GM19455 (cell line): ENCODE data around the gene EEPD1.
"Not testable (repeated sequence)": the region's sequence is repeated elsewhere in the genome, so short reads cannot be mapped to it uniquely, and the experiment has no call there.

ENCODE experiments used
- ATAC-seq: cut with Tn5 transposase; IDR thresholded peaks from one replicate; pipeline ENCODE4 v1.9.1; 2021; ENCODE audit not compliant: unreplicated experiment

Gene EEPD1

DNA sequence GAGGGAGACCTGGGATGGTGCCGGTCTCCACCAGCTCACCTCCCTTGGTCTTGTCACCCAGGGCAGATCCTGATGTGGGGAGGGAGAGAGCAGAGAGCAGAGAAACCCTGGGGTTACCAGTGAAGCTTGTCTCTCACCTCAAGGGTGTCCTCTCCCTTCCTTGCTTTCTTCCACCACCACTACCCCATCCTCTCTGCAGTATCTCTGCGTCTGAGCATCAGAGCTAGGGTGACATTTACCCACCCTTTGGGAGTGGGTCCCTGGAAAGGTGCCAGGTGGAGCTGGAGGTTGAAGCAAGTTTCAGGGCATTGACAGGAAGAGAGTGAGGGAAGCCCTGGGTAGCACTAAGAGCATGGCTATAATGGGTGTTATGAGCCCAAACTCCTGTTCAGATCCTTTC is 161.4 kb downstream of the EEPD1 start:
- ATAC-seq, result no peak

DNA sequence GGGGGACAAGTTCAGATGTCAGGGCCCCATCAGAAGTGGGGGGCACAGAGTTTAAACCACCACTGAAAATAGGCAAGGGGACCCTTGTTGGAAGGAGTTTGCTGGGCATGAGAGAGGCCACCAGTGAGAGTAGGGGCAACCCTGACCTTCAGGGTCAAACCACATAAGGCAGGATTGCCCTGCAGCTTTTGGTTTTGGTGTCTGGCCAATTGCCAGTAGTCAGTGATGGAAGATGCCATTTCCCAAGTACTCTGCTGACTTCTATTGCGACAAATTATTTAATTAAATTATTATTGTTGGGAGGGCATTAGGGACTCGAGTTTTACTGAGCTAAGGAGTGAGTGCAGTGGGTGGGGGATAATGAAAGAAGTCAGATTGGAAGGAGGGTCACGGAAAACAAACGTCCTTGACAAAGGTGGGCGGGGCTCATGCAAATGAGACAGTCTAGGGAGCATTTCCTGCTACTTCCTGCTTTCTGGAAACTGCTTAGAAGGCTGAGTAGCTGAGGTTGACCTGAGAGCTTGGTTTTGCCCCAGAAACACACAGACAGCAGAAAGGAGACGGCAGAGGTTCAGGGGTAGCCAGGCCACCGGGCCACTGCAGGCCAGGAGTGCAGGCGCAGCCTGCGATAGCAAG is 162.4 kb downstream of the EEPD1 start:
- no peak for ATAC-seq

DNA sequence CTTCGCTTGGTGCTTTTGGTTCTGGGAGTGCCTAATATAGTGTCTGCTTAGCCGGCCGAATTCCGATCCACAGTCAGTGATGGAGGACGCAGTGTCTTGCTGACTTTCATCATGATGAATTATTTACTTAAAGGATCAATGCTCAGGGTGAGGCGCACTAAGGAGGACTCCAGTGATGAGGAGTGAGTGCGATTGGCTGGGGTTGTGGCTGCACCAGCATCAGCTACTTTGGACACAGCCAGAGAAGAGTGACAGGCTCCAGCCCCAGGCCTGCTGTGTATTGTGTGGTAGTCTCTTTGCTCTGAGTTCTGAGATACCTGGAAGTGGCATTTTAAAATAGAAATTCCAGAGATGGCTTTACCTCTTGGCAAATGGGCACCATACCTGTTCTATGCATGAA is 163.3 kb downstream of the EEPD1 start:
- no peak for ATAC-seq

DNA sequence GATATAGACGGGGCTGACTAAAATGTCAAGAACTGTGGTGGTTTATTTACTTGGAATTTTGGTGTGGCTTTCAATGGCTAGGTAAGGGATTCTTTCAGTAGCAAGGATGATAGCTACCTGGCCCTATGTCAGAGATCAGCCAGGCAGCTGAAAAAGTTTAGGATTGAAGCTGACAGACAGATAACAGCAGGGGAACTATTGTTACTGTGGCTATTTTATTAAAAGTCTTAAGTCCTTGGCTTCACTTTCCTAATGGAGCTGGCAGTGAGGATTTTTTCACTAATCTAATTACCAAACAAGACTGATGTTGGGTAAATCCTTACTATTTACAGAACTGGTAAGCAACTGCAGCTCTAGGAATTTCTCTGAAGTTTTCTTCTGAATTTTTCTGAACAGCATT is 164.2 kb downstream of the EEPD1 start:
- no peak for ATAC-seq

DNA sequence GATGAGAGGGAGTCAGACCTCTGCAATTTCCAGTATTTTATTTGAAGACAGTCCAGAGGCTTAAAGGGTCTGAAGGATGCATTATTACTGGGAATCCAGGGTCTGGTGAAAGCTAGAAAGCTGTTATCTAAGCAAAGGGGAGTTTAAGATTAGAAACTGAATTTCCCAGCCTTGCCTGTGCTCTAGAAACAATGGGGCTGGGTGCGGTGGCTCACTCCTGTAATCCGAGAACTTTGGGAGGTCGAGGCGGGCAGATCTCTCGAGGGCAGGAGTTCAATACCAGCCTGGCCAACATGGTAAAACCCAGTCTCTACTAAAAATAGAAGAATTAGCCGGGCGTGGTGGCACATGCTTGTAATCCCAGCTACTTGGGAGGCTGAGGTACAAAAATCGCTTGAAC is 165.1 kb downstream of the EEPD1 start:
- ATAC-seq, result no peak

DNA sequence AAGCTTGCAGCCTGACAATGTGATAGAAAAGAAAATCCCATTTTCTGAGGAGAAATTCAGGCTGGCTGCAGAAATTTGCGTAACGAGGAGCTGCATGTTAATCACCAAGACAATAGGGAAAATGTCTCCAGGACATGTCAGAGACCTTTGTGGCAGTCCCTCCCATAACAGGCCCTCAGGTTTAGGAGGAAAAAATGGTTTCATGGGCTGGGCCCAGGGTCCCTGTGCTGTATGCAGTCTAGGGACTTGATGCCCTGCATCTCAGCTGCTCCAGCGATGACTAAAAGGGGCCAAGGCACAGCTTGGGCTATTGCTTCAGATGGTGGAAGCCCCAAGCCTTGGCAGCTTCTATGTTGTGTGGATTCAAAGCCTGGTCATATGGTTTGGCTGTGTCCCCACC is 168.2 kb downstream of the EEPD1 start:
- ATAC-seq, result not testable (repeated sequence)

DNA sequence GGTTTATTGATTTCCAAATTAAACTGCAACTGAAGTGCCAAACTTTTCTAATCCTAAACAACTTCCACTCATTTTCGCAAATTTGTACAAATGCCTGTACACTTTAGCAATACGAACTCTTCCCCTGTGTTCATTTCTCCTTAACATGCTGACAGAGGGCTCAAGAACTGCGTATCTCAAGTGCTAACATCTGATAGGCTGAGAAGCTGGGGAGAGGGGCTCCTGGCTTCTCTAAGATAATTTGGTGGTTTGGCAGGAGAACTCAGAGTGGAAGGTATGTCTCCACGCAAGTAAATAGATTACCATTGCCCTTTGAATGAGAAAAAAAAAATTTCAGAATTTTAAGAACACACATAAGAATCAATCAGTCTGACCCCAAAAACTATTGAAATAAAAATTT is 183.3 kb downstream of the EEPD1 start:
- no peak for ATAC-seq

DNA sequence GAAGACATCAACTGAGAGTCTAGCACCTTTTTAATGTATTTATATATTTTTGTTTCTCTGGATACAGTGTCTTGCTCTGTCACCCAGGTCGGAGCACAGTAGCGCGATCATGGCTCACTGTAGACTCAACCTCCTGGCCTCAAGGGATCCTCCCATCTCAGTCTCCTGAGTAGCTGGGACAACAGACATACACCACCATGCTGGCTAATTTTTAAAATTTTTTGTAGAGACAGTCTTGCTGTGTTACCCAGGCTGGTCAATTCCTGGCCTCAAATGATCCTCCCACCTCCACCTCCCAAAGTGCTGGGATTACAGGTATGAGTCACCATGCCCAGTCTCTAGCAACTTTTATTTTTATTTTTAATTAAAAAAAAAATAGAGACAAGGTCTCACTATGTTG is 185.2 kb downstream of the EEPD1 start:
- no peak for ATAC-seq

DNA sequence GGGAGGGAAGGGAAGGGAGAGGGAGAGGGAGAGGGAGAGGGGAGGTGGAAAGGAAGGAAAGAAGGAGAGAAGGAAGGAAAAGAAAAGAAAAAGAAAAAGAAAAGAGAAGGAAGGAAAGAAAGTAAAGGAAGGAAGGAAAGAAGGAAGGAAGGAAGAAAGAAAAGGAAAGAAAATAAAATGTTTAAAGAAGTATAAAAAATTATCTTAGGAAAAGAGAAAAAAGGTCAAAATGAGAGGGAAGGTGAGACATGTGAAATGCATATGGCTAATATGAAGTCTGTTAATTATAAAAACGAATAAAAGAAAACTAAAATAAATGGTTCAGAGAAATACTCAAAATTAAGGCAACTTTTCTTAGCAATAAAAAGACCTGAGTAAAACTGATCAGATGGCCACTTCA is 190.5 kb downstream of the EEPD1 start:
- ATAC-seq, result no peak

DNA sequence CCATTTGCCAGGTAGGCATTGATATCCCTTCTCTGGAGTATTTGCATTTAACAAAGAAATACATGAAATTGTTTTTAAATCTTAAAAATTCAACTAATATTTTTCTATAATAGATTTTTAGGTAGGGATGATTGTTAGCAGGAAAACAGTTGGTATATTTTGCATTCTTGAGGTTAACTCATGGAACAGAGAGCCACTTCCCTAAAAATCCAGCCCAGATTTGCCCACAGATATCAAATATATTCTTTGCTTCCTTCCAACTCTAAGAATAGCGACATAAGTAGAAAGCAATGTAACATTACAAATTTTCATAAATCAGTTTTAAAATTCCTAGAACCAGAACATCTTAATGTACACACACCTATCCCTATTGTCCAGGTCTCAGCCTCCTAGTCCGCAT is 191.6 kb downstream of the EEPD1 start:
- ATAC-seq, result no peak

DNA sequence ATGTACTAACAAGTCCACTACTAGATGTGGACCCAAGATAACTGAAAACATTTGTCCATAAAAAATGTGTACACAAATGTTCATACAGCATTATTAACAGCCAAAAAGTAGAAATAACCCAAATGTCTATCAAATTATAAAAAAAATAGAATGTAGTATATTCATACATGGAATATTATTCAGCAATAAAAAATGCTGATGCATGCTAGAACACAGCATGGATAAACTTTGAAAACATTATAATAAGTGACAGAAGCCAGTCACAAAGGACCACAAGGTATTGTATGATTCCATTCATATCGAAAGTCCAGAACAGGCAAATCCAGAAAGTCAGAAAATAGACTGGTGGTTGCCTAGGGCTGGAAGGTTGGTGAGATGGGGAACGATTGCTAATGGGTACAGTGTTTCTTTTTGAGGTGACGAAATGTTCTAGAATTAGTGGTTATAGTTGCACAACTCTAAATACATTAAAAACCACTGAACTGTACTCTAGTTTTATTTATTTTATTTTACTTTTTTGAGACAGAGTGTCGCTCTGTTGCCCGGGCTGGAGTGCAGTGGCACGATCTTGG is 193.3 kb downstream of the EEPD1 start:
- no peak for ATAC-seq

DNA sequence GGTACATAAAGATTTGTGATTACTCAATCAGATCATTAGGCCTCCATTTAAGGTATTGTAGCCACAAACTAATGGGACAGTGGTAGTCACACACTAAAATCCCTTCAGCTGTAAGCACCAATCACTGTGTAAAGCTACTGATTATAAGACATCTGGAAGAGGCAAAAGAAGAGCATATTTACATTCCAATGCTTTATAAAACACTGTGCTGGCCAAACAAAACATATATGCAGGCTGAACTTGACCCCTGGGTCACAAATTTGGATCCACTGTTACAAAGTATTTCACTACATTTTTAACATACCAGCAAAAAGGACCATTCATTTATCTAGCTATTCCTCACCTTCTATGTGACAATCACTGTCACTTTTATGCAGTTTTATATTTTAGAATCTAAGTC is 195.2 kb downstream of the EEPD1 start:
- ATAC-seq, result no peak

DNA sequence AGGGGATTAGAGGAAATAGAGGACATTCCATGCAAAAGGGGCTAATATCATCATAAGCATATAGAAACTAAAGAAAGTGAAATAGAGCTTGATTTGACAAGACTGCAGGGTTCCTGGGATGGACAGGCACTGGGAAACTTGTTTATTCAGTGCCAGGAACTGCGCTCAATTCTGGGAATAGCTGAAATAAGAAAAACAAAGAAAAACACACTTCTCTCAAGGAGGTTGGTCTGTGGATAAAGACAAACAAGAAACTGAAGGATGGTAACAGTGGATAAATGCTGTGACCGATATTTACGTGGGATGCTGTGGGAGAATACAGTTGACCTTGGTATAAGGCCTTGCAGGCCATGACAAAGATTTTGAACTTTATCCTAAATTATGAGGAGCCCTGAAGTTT is 195.7 kb downstream of the EEPD1 start:
- no peak for ATAC-seq

DNA sequence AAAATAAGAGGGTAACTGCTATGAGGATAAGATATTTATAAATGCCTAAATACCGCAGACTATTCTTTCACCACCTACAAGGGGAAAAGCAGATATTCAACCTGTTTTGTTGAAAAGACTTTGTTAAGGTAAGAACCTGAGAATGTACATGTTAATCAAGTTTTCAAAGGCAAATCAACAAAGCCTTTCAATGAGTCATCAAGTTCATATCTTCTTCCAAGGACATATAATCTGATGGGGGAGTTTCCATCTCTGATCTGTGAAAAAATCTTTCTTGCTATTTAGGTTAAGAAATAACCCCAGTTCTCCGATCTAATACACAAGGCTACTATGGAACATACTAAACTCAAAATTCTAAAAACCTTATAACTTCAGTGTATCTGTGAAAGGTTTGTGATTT is 196.6 kb downstream of the EEPD1 start:
- no peak for ATAC-seq
